NAMALWA (cell line): Measurements from ENCODE around the gene BCL2L14.
"Not testable (repeated sequence)": the region's sequence is repeated elsewhere in the genome, so short reads cannot be mapped to it uniquely, and the experiment has no call there.

ENCODE experiments used
- DNase-seq: peaks from one replicate; pipeline ENCODE4 v3.0.0-alpha.2; 2015; ENCODE audit warnings: low spot score

Gene BCL2L14

GRCh38 chr12:12108441-12109058, 37.8 kb downstream of the BCL2L14 start:
- no peak for DNase-seq

DNA sequence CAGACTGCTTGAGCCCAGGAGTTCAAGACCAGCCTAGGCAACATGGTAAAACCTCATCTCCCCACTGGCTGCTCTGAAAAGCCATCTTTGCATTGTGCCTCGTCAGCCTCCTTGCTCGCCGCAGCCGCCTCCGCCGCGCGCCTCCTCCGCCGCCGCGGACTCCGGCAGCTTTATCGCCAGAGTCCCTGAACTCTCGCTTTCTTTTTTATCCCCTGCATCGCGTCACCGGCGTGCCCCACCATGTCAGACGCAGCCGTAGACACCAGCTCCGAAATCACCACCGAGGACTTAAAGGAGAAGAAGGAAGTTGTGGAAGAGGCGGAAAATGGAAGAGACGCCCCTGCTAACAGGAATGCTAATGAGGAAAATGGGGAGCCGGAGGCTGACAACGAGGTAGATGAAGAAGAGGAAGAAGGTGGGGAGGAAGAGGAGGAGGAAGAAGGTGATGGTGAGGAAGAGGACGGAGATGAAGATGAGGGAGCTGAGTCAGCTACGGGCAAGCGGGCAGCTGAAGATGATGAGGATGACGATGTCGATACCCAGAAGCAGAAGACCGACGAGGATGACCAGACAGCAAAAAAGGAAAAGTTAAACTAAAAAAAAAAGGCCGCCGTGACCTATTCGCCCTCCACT, 40.3 kb downstream of the BCL2L14 start:
- not testable (repeated sequence) for DNase-seq

- no peak for DNase-seq
These were observed 44.8 kb downstream of the BCL2L14 start for GRCh38 chr12:12115514-12115913.

DNA sequence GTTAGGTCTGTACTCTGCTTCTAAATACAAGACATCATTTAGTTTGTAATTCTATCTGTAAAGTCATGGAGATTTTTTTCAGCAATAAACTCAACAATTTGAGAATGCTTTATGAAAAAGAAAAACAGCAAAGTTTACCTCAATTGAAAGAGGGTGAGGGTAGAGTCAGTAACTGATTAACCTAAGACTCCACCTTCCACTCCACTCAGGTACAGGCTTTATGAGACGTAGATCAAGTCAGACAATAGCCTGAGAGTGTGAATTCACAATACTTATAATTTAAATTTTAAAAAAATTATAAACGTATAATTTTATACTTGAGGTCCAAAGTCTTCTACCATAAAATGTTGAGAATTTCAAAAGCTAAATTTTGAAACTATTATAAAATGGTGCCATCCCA, 45.9 kb downstream of the BCL2L14 start:
- no peak for DNase-seq

GRCh38 chr12:12121061-12121460, 50.3 kb downstream of the BCL2L14 start:
- no peak for DNase-seq

GRCh38 chr12:12123036-12123604, 52.4 kb downstream of the BCL2L14 start:
- no peak for DNase-seq

- DNase-seq = no peak
These were observed 55.8 kb downstream of the BCL2L14 start for GRCh38 chr12:12126551-12126950.

DNA sequence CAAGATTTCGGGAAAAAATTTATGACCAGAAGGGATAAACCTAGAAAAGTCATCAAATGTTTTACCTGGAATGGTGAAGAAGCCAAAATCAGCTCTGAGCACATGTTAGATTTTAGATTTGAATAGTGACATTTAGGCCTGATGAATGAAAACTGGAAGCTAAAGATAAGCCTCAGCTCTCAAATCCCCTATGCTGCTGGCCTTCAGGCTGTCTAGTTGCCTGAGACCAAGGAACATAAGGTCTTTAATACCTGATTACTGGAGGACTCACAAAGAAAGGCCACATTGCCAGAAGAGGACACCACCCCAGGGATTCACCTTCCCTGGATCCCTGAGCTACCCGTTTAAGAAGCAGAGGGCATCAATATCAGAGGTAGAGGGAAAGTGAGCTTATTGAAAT, 56.6 kb downstream of the BCL2L14 start:
- no peak for DNase-seq

GRCh38 chr12:12128670-12129069, 57.9 kb downstream of the BCL2L14 start:
- DNase-seq = no peak

DNA sequence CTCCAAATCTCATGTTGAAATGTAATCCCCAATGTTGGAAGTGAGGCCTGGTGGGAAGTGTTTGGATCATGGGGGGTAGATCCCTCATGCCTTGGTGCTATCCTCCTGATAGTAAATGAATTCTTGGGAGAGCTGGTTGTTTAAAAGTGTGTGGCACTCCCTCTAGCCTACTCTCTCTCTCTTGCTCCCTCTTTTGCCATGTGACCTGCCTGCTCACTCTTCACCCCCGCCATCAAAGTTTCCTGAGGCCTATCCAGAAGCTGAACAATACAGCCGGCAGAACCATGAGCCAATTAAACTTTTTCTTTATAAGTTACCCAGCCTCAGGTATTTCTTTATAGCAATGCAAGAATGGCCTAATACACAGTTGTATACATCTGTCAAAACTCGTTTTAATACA, 62.5 kb downstream of the BCL2L14 start:
- DNase-seq = no peak

GRCh38 chr12:12133785-12134184, 63.0 kb downstream of the BCL2L14 start:
- no peak for DNase-seq

DNA sequence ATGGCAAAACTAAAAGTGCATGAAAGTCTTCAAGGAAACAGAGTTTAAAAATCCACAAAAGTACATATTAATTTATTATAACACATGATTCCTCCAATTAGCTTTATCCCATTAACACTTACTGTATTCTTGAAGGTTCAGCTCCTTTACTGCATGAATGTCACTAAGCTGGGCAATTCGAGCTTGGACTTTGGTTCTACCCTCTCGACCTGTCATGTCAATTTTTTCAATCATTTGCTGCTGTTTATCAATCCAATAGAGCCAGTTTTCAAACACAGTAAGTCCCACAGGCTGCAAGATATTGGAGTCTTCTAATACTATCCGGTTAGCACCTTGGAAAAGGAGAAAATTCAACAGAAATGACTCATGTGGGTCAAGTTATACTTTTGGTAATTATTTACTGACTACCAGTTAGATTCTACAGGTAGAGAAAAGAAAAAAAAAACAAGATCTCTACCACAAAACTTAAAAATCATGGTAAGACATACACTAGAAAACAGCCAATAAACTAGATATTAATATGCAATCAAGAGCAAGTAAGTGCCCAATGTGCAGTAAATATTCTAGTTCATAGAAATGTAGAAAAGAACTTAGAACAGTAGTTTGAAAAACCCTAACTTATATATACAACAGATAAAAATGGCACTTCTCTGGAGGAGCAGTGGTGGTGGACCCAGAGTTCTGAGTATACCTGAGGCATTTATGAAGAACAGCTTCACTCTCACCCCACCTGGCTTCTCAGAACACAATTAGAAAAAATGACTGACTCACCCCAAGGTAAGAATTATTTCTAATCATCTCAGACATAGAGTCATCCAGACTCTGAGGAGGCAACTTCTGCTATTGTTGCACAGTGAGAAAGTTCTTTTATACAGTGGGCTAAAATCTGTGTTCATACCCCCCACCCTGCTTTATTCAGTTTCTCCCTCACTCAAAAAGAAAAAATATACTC, 67.7 kb downstream of the BCL2L14 start:
- no peak for DNase-seq

- DNase-seq = no peak
These were observed 70.3 kb downstream of the BCL2L14 start for GRCh38 chr12:12141000-12141399.

DNA sequence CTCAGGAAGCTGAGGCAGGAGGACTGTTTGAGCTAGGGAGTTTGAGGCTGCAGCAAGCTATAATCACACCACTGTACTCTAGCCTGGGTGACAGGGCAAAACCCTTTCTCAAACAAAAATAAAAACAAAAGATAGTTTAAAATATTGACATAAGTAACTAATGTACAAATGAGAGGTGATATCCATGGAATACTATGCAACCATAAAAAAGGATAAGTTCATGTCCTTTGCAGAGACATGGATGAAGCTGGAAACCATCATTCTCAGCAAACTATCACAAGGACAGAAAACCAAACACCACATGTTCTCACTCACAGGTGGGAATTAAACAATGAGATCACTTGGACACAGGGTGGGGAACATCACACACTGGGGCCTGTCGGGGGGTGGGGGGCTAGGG, 73.8 kb downstream of the BCL2L14 start:
- not testable (repeated sequence) for DNase-seq

DNA sequence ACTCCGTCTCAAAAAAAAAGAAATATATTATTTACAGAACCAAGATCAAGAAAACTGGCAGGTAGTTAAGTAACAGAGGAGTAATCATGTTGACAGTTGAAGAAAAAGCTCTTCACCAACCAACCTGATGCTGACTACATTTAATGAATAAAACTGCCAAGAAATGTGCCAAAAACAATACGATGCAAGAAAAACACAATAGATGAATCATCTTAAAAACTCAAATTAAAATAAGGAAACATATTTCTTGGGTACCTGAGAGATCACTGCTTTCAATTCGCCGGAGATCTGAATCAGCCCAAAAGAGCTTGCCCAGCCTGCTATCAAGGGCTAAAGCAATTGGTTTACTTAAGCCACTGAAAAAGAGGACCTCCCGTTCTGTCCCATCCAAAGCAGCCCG, 76.4 kb downstream of the BCL2L14 start:
- no peak for DNase-seq
